ENCODE measurements around the gene CTXN1.

DNA sequence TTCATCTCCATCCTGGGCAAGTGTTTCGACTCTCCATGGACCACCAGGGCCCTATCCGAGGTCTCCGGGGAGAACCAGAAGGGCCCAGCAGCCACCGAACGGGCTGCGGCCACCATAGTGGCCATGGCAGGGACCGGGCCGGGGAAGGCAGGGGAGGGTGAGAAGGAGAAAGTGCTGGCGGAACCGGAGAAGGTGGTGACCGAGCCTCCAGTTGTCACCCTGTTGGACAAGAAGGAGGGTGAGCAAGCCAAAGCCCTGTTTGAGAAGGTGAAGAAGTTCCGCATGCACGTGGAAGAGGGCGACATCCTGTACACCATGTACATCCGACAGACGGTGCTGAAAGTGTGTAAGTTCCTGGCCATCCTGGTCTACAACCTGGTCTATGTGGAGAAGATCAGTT lies 27.0 kb downstream of the CTXN1 start:
- TF ChIP-seq, protein P1, sequence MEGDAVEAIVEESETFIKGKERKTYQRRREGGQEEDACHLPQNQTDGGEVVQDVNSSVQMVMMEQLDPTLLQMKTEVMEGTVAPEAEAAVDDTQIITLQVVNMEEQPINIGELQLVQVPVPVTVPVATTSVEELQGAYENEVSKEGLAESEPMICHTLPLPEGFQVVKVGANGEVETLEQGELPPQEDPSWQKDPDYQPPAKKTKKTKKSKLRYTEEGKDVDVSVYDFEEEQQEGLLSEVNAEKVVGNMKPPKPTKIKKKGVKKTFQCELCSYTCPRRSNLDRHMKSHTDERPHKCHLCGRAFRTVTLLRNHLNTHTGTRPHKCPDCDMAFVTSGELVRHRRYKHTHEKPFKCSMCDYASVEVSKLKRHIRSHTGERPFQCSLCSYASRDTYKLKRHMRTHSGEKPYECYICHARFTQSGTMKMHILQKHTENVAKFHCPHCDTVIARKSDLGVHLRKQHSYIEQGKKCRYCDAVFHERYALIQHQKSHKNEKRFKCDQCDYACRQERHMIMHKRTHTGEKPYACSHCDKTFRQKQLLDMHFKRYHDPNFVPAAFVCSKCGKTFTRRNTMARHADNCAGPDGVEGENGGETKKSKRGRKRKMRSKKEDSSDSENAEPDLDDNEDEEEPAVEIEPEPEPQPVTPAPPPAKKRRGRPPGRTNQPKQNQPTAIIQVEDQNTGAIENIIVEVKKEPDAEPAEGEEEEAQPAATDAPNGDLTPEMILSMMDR (IDR thresholded peaks at IDR 0.05) = no peak
- no peak for TF ChIP-seq POLR2AphosphoS5 (IDR thresholded peaks at IDR 0.05; ENCODE audit: insufficient read depth in 1 of 2, low read depth in 1 of 2)

Data from vagina (tissue), 2 donors.